H1 (cell line): ENCODE measurements around the gene TOR1B. TPM values are rescaled to one million over a fixed set of nuclear protein-coding genes. Genes with fewer than 3 reads are reported as not detected.

Experiments used
- RFX5 ChIP-seq: IDR thresholded peaks from 2 replicates; pipeline ENCODE4 v1.6.1; 2011; ENCODE audit warnings: low read depth, low read length, improper control_type of control experiment, borderline replicate concordance
- RNF2 ChIP-seq: fragments of 200-900, 300-1000 bp; sonication (generic); IDR thresholded peaks from 2 replicates; pipeline ENCODE4 v1.7.1; 2016; ENCODE audit warnings: borderline replicate concordance, low read depth, mild to moderate bottlenecking, antibody characterized with exemption, low read length; ENCODE audit not compliant: poor library complexity, severe bottlenecking; ENCODE audit errors: missing control alignments
- SP2 ChIP-seq: IDR thresholded peaks from 2 replicates; pipeline ENCODE4 v1.6.1; 2012; ENCODE audit warnings: mild to moderate bottlenecking, low read length, inconsistent platforms
- polyA plus RNA-seq, 7 experiments: library from polyadenylated mRNA; depleted of rRNA in 3 of 7; stranded (reverse) in 5 of 7; unstranded in 2 of 7; fragments of >200 nt in 5 of 7; fragments of 200-250 nt in 2 of 7; gene quantifications; 1 replicate in 5 of 7; 2 replicates in 1 of 7; 4 replicates in 1 of 7; pipeline versions ENCODE4 v1.2.1 to v1.2.3, GENCODE V29; 2011 to 2013; ENCODE audit warnings: missing spikeins in 2 of 7, mixed read lengths in 2 of 7
- total RNA-seq: library from RNA; stranded (reverse); fragmentation: NEBNext Ultra II Directional; extraction: Animal tissue kit (Norgen Biotek cat#: 25700); gene quantifications from 2 replicates; pipeline ENCODE4 v1.2.1, GENCODE V29; 2021

Gene TOR1B
- total and polyA plus RNA-seq, 2 of the 8 experiments (the other 6 are each of a cell fraction or from before 2014, with no cell fraction given), result 11.4 to 17.4 TPM

DNA sequence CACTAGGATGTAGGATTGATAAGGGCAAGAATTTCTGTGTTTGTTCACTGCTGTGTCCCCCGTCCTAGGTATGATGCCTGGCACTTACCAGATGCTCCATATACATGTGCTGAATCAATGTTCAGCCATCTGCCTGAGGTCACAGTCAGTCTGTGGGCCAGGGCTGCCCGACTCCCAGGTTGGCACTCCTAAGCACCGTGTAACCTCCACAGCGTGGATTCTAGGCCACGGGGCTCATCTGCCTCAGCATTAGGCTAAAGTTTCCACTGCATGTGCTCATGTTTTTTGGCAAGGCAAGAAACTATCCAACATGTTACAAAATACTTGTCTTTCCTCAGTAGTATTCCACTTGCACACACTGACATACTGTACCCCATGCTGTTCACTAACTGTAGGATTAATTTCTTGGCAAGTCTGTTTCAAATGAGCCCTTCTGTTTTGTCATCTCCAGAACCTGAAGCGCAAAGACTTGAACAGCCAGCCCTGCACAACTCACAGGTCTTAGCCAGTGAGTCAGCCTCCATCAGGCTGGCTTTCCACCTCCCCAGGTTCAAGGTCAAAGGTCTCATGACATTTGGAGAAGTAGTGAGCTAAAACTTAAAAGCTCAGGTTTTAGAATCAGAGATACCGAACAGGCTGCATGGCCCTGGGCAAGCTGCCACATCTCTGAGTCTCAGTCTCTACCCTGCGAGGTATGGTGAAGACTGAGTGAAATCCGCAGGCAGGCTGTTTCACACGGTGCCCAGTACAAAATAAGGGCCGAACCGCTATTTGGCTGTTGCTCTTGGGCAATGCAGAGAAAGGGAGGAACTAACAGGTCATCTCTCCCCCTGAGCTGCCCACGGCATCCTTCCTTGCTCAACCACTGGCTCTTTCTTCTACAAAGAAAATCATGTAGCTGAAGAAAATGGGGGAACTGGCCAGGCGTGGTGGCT, 13.8 kb downstream of the TOR1B start (continued):
- TF ChIP-seq RFX5 (no peak), RNF2 (no peak), SP2 (no peak)
- TF ChIP-seq, all 59 proteins: peak for 0
